SKM-1 treated with dmso at 0.1 percent for 144 hours (cell line): ENCODE data around the gene APBA3.

Source experiments
- DNase-seq: peaks from one replicate; lab custom pipeline; 2025; ENCODE audit not compliant: unreplicated experiment; lab: John Stamatoyannopoulos, UW

Gene APBA3

DNA sequence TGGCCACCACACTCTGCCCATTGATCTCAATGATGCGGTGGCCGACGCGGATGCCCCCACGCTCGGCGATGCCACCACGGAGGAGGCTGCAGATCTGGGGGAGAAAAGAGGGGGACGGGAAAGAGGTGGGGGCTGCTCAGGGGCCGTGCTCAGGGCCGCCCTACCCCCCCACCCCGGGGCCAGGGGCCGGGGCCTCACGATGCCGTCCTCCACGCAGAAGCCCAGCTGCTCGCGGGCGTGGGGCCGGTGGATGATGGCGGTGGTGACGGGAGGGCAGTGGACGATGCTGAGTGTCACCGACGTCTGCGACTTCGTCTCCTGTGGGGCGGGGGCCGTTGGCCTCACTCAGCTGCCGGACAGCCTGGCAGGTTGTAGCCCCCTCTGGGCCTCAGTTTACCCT, 10.3 kb downstream of the APBA3 start:
- no peak for DNase-seq

DNA sequence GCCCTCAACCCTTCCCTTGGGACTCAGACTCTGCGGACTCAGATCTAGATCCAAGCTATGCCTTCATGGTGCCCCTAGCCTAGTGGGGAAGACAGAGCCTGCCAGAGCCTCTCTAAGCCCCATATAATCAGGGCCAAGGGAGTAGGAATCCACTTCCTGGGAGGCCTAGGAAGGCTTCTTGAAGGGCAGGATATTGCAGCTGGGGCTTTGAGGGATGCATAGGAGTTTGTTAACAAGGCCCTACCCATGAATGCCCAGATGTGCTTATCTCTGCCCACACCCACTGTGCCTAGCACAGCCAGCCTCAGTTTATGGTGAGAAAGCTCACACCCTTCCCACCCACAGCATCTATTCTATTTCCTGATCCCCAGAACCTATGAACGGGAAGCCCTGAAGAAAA, 11.3 kb downstream of the APBA3 start:
- DNase-seq, result no peak

DNA sequence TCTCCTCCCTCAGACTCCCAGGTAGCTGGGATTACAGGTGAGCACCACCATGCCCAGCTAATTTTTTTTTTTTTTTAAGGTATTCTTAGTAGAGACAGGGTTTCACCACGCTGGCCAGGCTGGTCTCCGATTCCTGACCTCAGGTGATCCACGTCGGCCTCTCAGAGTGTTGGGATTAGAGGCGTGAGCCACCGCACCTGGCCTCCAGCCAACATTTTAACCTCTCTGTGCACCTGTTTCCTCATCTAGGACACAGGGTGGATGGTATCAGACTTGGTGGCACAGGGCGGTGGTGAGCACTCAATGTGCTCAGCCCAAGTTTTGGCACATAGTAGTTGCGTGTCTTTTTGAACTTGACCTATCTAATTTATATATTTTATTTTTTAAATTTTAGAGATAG, 12.5 kb downstream of the APBA3 start:
- DNase-seq, result no peak

DNA sequence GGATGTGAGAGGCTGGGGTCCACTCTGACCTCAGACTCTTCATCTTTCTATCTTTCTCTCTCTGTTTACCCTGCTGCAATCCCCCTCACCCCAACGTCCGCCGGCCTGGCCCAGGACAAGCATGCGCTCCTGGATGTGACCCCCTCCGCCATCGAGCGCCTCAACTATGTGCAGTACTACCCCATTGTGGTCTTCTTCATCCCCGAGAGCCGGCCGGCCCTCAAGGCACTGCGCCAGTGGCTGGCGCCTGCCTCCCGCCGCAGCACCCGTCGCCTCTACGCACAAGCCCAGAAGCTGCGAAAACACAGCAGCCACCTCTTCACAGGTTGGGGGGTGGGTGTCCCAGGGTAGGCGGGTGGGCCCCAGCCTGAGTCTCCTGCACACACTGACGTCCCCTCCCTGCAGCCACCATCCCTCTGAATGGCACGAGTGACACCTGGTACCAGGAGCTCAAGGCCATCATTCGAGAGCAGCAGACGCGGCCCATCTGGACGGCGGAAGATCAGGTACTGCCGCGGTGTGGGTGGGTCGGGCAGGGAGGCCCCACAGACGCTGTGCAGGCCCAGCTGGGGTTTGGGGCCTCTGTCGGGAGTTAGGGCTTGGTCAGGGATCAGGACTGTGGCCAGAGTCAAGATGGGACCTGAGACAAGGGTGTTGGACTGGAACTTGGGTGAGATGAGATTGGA, 15.0 kb downstream of the APBA3 start:
- DNase-seq, result no peak

DNA sequence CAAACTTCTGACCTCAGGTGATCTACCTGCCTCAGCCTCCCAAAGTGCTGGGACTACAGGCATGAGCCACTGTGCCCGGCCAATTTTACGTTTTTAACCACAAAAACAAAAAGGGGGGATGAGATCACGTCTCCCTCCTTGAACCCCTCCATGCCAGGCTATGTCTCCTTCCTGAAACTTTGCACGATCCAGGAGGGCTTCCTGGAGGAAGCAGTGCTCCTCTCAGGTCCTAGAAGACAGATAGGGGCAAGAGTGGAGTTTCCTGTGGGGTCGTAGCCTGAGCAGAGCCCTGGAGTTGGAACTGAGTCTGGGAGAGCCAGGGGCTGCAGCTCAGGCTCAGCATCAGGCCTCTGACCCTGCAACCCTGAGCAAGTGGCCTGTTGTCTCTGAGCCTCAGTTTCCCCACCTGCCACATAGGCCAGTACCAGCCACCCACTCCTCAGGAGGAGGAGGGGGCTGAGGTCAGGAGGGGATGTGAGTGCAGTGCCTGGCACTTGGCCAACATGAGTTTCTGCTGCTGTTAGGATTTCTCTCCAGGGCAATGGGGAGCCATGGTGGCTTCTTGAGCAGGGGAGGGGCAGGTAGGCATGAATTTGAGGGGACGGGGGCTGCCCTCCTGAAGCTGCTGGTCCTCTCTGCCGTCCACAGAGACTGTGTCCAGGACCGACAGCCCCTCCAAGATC, 16.0 kb downstream of the APBA3 start:
- no peak for DNase-seq

DNA sequence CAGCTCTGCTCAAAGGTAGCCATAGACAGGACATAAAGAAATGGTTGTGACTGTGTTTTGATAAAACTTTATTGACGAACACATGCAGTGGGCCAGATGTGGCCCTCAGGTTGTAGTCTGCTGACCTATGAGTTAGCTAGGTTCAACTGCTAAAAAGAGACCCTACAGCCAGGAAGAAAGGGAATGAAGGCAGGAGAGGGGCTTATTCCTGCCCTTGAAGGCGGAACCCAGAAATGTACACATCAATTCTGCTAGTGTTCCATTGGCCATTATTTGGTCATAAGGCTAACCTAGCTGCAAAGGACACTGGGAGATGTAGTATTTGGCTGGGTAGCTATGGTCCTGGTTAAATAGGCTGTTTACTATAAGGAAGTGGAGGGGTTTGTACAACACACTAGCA, 18.0 kb downstream of the APBA3 start:
- DNase-seq, result no peak

DNA sequence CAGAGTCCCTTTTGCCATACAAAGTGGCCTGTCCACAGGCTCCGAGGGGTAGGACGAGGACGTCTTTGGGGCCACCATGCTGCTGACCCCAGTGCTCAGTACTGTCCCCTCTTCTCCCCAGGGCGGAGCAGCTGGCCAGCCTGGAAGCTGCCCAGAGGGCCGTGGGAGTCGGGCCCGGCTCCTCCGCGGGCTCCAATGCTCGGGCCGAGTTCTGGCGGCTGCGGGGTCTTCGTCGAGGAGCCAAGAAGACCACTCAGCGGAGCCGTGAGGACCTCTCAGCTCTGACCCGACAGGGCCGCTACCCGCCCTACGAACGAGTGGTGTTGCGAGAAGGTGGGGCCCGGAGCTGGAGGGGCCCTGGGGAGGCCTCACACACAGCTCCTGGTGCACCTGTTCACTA, 21.1 kb downstream of the APBA3 start:
- DNase-seq, result no peak

DNA sequence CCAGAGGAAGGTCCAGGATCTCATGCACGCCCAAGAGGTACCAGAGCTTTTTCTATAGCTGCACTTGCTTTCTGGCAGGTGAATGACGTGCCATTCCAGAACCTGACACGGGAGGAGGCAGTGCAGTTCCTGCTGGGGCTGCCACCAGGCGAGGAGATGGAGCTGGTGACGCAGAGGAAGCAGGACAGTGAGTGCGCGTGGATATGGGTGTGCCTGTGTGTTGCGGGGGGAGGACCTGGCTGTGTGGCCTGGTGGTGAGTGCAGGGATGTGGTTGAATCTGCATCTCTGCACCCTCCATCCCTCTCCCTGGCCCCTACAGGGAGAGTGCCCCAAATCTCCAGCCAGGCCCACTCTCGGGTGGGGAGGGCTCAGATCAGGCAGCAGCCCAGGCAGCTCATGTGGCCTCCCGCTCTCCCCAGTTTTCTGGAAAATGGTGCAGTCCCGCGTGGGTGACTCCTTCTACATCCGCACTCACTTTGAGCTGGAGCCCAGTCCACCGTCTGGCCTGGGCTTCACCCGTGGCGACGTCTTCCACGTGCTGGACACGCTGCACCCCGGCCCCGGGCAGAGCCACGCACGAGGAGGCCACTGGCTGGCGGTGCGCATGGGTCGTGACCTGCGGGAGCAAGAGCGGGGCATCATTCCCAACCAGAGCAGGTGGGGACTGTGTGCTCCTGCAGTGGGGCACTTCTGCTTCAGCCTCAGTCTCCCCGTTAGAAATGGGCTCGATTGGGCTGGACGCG, 22.8 kb downstream of the APBA3 start:
- no peak for DNase-seq

DNA sequence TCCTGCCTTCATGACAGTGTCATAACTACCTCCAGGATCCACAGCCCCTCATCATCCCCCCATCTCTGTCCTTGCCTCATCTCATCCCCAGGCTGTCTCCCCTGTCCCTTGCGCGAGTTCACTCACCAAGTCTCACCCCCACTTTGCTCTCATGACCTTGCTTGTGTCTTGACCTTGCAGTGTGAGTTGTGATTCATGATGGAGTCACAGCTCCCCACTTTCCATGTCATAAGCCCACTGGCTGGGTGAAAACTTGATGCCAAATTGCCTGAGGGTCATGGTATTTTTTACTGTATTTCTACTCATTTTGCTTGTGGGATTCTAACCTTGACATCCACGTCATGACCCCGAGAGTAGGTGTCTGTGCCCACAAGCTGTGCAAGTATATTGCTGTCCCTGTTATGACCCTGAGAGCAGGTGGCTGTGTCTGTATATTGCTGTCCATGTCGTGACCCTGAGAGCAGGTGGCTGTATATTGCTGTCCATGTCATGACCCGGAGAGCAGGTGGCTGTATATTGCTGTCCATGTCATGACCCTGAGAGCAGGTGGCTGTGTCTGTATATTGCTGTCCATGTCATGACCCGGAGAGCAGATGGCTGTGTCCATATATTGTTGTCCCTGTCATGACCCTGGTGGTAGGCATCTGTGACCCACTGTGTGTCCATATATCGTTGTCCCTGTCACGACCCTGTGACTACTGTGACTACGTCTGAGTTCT, 23.8 kb downstream of the APBA3 start:
- no peak for DNase-seq

DNA sequence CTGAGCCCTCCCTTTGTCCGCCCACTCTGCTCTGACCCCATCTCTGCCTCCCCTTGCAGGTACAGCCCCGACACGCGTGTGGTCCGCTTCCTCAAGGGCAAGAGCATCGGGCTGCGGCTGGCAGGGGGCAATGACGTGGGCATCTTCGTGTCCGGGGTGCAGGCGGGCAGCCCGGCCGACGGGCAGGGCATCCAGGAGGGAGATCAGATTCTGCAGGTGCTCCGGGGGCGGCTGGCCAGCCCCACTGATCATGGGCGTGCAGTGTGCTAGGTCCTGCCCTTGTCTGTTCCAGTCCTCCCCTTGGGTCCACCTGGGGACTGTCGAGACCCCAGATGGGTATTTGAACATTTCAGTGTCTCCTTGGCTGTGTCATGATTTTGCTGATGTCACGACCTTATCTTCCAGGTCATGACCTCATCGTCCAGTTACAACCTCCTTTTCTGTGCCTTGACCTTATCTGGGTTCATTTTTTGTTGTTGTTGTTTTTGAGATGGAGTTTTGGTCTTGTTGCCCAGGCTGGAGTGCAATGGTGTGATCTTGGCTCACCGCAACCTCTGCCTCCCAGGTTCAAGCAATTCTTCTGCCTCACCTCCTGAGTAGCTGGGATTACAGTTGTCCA, 25.3 kb downstream of the APBA3 start:
- DNase-seq, result no peak

DNA sequence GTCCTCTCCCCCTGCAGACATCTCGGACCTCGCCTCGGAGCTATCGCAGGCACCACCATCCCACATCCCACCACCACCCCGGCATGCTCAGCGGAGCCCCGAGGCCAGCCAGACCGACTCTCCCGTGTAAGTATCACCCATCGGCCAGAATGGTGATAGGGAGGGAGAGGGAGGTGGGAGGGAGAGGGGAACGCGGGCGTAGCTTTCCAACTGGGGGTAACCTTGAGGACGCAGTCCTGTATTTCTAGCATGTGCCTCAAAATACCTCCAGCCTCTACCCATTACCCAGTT, 27.2 kb downstream of the APBA3 start:
- DNase-seq, result no peak

DNA sequence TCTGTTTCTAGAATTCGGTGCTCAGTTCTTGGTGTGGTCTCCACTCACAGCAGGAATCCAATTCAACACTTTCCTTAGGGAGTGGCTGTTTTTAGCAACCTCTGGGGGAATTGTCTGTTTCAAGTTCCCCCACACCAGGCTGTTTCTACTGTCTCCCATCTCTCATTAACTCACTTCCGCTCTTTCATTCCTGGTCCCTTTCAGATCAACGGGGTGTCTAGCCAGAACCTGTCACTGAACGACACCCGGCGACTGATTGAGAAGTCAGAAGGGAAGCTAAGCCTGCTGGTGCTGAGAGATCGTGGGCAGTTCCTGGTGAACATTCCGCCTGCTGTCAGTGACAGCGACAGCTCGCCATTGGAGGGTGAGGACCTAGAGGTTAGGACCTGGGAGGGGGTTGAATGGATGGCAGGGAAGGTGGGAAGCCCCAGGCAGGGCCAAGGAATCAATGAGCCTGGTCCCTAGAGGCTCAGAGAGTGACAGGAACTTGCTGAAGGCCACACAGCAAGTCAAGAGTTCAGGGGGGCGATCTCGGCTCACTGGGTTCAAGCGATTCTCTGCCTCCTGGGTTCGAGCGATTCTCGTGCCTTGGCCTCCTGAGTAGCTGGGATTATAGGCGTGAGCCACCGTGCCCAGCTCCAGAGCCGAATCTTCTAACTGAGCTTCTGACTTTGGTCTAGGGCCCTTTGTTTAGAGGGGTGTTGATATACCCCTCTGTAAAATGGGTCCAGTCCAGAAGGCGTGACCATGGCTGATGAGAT, 27.8 kb downstream of the APBA3 start:
- DNase-seq, result no peak

DNA sequence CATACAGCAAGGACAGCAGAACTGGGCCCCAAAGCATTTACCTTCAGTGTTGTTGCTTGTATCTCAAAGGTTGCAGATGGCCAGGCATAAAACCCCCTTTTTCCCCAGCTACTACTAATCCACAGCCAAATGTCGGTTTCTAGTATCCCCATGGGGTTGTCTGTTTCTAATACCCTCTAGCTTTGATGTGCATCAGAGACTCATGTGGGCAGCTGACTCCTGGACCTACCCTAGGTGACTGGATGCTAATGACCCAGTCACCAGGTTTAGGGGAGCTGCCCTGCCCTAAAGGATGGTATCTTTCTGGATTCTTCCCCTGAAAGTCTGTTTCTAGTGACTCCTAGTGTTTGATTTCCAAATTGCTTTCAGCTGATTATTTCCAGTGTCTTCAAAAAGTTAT, 29.4 kb downstream of the APBA3 start:
- no peak for DNase-seq

DNA sequence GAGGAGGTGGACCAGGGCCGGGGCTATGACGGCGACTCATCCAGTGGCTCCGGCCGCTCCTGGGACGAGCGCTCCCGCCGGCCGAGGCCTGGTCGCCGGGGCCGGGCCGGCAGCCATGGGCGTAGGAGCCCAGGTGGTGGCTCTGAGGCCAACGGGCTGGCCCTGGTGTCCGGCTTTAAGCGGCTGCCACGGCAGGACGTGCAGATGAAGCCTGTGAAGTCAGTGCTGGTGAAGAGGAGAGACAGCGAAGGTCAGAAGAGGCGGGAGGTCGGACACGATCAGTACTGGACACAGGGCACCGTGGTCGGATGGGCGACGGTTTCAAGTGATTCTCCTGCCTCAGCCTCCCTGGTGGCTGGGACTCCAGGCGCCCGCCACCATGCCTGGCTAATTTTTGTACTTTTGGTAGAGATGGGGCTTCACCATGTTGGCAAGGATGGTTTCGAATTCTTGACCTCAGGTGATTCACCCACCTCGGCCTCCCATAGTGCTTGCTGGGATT, 31.0 kb downstream of the APBA3 start:
- no peak for DNase-seq

DNA sequence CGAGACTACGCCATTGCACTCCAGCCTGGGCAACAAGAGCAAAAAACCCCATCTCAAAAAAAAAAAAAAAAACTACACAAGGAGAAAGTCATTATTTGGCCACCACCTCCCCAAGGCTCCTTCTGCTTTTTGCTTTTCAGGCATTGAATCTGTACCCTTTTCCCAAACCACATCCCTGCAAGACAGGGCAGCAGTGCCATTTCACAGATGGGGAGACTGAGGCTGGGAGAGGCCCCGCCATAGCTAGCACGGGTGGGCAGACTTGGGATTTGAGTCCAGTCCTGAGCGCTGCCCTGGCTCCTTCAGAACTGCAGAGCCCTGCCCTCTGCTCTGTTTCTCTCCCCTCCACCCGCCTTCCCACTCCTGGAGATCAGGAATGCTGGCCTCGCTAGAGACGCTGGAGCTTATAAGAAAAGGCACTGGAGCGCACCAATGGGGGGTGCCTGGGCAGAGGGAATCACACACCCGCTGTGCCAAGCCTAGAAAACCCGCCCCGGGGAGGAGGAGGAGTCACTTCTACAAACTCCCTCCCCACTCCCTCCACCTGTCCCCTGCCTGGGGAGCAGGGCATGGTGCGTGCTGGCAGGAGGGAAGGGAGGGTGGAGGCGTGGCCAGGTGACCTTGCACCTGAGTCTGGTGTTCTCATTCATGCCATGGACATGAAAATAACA, 35.7 kb downstream of the APBA3 start:
- no peak for DNase-seq

DNA sequence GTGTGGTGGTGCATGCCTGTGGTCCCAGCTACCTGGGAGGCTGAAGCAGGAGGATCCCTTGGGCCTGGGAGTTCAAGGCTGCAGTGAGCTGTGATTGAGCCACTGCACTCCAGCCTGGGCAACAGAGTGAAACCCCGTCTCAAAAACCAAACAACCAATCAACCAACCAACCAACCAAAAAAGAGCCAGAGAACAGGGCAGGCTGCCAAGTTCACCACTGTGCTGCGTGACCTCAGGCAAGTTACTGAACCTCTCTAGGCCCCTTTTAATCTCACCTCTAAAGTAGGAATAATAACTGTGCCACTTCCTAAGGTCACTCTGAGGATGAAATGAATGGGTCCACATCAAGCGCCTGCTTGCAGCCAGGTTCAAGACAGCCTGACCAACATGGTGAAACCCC, 36.4 kb downstream of the APBA3 start:
- DNase-seq, result no peak

DNA sequence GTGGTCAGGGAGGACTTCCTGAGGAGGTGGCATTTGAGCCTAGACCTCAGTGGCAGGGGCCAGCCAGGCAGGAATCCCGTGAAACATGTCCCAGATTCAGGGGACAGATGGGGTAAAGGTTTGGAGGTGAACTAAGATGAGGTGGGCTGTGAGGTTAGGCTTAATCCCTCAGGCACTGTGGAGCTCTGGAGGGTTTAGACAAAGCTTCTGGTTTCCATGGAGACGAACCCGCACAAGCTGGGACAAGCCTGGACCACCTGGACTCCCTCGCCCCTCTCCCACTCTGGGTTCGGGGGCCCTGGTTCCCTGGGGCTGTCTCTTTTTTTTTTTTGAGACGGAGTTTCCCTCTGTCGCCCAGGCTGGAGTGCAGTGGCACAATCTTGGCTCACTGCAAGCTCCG, 37.6 kb downstream of the APBA3 start:
- DNase-seq, result no peak

DNA sequence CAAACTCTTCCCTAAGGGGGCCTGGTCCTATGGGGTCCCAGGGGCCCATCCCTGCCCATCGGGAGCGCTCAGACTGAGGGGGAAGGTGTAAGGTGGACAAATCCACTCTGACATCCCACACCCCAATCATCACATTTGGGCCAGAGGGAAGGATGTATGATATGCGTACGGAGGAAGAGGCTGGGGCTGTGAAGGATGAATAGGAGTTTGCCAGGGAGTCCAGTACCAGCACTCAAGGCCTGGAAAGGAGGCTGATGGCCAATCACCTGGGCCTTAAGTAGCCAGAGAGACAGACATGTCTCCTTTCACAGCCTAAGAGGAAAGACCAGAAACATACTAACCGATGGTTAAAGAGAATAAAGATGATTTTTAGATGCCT, 38.4 kb downstream of the APBA3 start:
- no peak for DNase-seq

DNA sequence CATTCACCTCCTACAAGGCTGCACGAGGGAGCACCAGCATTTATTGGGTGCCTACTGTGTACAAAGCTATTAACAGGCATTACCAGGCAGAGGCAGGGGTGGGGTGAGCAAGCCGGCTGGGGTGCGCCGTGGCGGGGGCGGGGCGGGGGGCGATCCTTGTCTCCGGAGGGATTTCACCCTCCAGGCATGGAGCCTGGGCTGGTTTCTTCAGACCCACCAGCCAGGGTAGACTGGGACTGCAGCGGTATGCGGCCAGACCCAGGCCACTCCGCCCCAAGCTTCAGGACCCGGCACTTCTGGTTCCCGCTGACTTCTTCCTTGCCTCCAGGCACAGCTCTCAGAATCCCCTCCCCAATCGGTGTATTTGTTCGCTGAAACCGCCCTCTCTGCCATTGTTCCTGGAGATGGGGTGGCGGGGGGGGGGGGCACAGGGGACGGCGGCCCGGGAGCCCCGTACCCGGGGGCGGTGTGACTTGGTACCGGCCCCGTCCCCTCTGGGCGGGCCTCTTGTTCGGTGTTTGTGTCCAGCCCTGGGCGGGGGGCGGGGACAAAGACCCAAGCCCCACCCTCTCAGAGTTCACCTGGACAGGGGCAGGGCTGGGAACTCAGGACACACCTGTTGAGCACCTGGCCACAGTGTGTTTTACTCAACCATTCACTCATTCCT, 38.9 kb downstream of the APBA3 start:
- no peak for DNase-seq
